ENCODE measurements around the gene LETM1.

- TF ChIP-seq POLR2A (IDR thresholded peaks at IDR 0.05), result no peak
- TF ChIP-seq, protein P1, sequence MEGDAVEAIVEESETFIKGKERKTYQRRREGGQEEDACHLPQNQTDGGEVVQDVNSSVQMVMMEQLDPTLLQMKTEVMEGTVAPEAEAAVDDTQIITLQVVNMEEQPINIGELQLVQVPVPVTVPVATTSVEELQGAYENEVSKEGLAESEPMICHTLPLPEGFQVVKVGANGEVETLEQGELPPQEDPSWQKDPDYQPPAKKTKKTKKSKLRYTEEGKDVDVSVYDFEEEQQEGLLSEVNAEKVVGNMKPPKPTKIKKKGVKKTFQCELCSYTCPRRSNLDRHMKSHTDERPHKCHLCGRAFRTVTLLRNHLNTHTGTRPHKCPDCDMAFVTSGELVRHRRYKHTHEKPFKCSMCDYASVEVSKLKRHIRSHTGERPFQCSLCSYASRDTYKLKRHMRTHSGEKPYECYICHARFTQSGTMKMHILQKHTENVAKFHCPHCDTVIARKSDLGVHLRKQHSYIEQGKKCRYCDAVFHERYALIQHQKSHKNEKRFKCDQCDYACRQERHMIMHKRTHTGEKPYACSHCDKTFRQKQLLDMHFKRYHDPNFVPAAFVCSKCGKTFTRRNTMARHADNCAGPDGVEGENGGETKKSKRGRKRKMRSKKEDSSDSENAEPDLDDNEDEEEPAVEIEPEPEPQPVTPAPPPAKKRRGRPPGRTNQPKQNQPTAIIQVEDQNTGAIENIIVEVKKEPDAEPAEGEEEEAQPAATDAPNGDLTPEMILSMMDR (IDR thresholded peaks at IDR 0.05), result no peak
Measured at GRCh38 chr4:1863297-1864033, 7.5 kb upstream of the LETM1 start.

All from adrenal gland (tissue), 5 donors.